Naive thymus-derived CD4-positive, alpha-beta T cell (primary cell): ENCODE measurements around the gene MED7. TPM values are rescaled to one million over a fixed set of nuclear protein-coding genes. Genes with fewer than 3 reads are reported as not detected.
A peak's percentile ranks its signal among the peaks of the same experiment; 100 is the strongest.

Source experiments
- ATAC-seq: fragments of 150-1000 bp; cut with Tn5 transposase; 2 replicates; pipeline ENCODE4 v1.10.0; 2021; ENCODE audit warnings: mild to moderate bottlenecking, moderate library complexity
- CTCF ChIA-PET: fragments of 350-600 bp; sonication (Branson Sonifier 250); formaldehyde crosslinking; loops from one replicate; lab custom pipeline; 2021; ENCODE audit warnings: antibody characterized with exemption; lab: Charles Lee
- POLR2A ChIA-PET: fragments of 350-600 bp; sonication (Branson Sonifier 250); formaldehyde crosslinking; loops from one replicate; lab custom pipeline; 2021; ENCODE audit warnings: antibody characterized with exemption, inconsistent platforms; lab: Charles Lee
- DNase-seq, 9 donors: peaks; one replicate each; pipeline versions ENCODE4 v3.0.0 to v3.0.0-alpha.2; 2020 to 2022; ENCODE audit warnings: mixed read lengths in 1 of 9
- H3K27ac ChIP-seq: one replicate; pipeline ENCODE4 v1.7.0; 2013; ENCODE audit warnings: mild to moderate bottlenecking, low read depth, low read length, moderate library complexity
- H3K27me3 ChIP-seq, 2 donors: one replicate each; pipeline ENCODE4 v1.7.0; 2013; ENCODE audit warnings: low read length in 2 of 2, mild to moderate bottlenecking in 2 of 2, moderate library complexity in 2 of 2; ENCODE audit not compliant: control insufficient read depth in 2 of 2, insufficient read depth in 2 of 2
- H3K36me3 ChIP-seq, 3 experiments: 1 replicate in 2 of 3; 2 replicates in 1 of 3; pipeline ENCODE4 v1.7.0; 2013; ENCODE audit warnings: low read length in 3 of 3, mild to moderate bottlenecking in 3 of 3, moderate library complexity in 1 of 3; ENCODE audit not compliant: insufficient read depth in 3 of 3, control insufficient read depth in 2 of 3
- H3K4me1 ChIP-seq, 2 donors: one replicate each; pipeline ENCODE4 v1.7.0; 2013; ENCODE audit warnings: low read length in 2 of 2, mild to moderate bottlenecking in 2 of 2, moderate library complexity in 1 of 2; ENCODE audit not compliant: control insufficient read depth in 2 of 2, insufficient read depth in 2 of 2
- H3K4me3 ChIP-seq: 2 replicates; pipeline ENCODE4 v1.7.0; 2013; ENCODE audit warnings: mild to moderate bottlenecking, low read length
- H3K9me3 ChIP-seq, 3 experiments: 1 replicate in 2 of 3; 2 replicates in 1 of 3; pipeline ENCODE4 v1.7.0; 2013; ENCODE audit warnings: low read length in 3 of 3; ENCODE audit not compliant: control insufficient read depth in 2 of 3
- H3K27ac Mint-ChIP-seq, 9 donors: one replicate each; pipeline ENCODE4 v1.8.0; 2020 to 2022; ENCODE audit warnings: mixed read lengths in 9 of 9, mild to moderate bottlenecking in 8 of 9, moderate library complexity in 5 of 9, inconsistent platforms in 2 of 9
- H3K27me3 Mint-ChIP-seq, 5 donors: one replicate each; pipeline ENCODE4 v1.8.0; 2021 to 2022; ENCODE audit warnings: mixed read lengths in 5 of 5, mild to moderate bottlenecking in 1 of 5
- H3K36me3 Mint-ChIP-seq, 5 donors: one replicate each; pipeline ENCODE4 v1.8.0; 2020 to 2022; ENCODE audit warnings: mixed read lengths in 5 of 5, mild to moderate bottlenecking in 3 of 5, inconsistent platforms in 1 of 5
- H3K4me1 Mint-ChIP-seq, 7 donors: one replicate each; pipeline ENCODE4 v1.8.0; 2020 to 2022; ENCODE audit warnings: mixed read lengths in 7 of 7, mild to moderate bottlenecking in 3 of 7, inconsistent platforms in 1 of 7
- H3K4me3 Mint-ChIP-seq, 10 donors: one replicate each; pipeline ENCODE4 v1.8.0; 2020 to 2022; ENCODE audit warnings: mild to moderate bottlenecking in 10 of 10, mixed read lengths in 10 of 10, moderate library complexity in 6 of 10, inconsistent platforms in 2 of 10
- H3K9me3 Mint-ChIP-seq, 11 donors: one replicate each; pipeline ENCODE4 v1.8.0; 2020 to 2022; ENCODE audit warnings: mixed read lengths in 11 of 11, mild to moderate bottlenecking in 4 of 11, inconsistent platforms in 1 of 11, moderate library complexity in 1 of 11
- intact Hi-C, 2 donors: fragments of 100-400 bp; cut with micrococcal nuclease; formaldehyde crosslinking; loops; one replicate each; pipeline ENCODE4 v1.15.1; 2023
- polyA plus RNA-seq, 2 donors: library from polyadenylated mRNA; unstranded; fragments of 300-500 nt; fragmentation: Illumina TruSeq; gene quantifications; one replicate each; pipeline ENCODE4 v1.2.3, GENCODE V29; 2021
- total RNA-seq, 6 experiments: library from RNA in 5 of 6; stranded (reverse) in 5 of 6; gene quantifications; 1 replicate in 5 of 6; 2 replicates in 1 of 6; pipeline ENCODE4 v1.2.3 and lab custom pipeline; 2021 to 2026

Gene MED7
- total and polyA plus RNA-seq, 7 experiments from 2014 or later: 5.8 to 20.5 (median 14.2) TPM

- no peaks in the 10 kb centered on the region for H3K27me3 ChIP-seq
- no peak overlapping the region for H3K4me3 ChIP-seq
- ATAC-seq (peak; percentile 94), DNase-seq (peak; percentile 46 to 86 (median 80))
- H3K36me3 ChIP-seq: no peaks in the 10 kb centered on the region
- peak overlapping the region in 7 of 10 donors; percentile 1 to 73 (median 33) for H3K4me3 Mint-ChIP-seq
- H3K4me1 Mint-ChIP-seq: peaks cover 25 to 56% (median 42%) of the 10 kb centered on the region in 7 donors
- H3K27me3 Mint-ChIP-seq: no peaks in the 10 kb centered on the region
- H3K36me3 Mint-ChIP-seq: no peaks in the 10 kb centered on the region
- H3K27ac ChIP-seq: peak overlapping the region; percentile 42
- no peaks in the 10 kb centered on the region for H3K9me3 ChIP-seq
- intact Hi-C loops: loop anchor here (1.0 to 10.0 kb wide), 13 partner anchors 10 to 328 kb away; partner anchors contain the start of gene ITK (in 2 of the 2)
- peak overlapping the region; percentile 5 to 85 (median 80) for H3K27ac Mint-ChIP-seq
- ChIA-PET POLR2A (interaction anchor here (0.6 to 3.7 kb wide), 24 partner anchors 24 to 164 kb away, joined by 3 to 35 read pairs (median 6); partner anchors contain the start of gene ITK), CTCF (interaction anchor here (0.6 to 3.6 kb wide), 37 partner anchors 9 to 289 kb away, joined by 3 to 28 read pairs (median 5); partner anchors contain the start of gene ITK)
- H3K9me3 Mint-ChIP-seq: peaks cover 0 to under 1% (median 0%) of the 10 kb centered on the region in 11 donors
- peaks cover 15 to 31% of the 10 kb centered on the region in 2 donors for H3K4me1 ChIP-seq
Observed at GRCh38 chr5:157148734-157149615, 6.3 kb upstream of the MED7 start.

GRCh38 chr5:157143127-157143971 lies 684 bp upstream of the MED7 start:
- H3K27me3 ChIP-seq: no peaks in the 10 kb centered on the region
- peaks cover 4 to 17% (median 9%) of the 10 kb centered on the region in 3 experiments for H3K36me3 ChIP-seq
- H3K9me3 Mint-ChIP-seq: peaks cover 0 to 14% (median 0%) of the 10 kb centered on the region in 11 donors
- POLR2A ChIA-PET: interaction anchor here (0.7 to 4.2 kb wide), 59 partner anchors 9 to 587 kb away, joined by 3 to 62 read pairs (median 5); partner anchors contain the start of genes CYFIP2, HAVCR2, ITK and THG1L
- peak overlapping the region; percentile 94 for H3K27ac ChIP-seq
- H3K27me3 Mint-ChIP-seq: no peaks in the 10 kb centered on the region
- intact Hi-C loops: loop anchor here (1.0 to 10.0 kb wide), 11 partner anchors 110 to 715 kb away; partner anchors contain the start of genes THG1L (in 2 of the 2), CLINT1 (in 1 of the 2) and SOX30 (in 1 of the 2)
- H3K4me3 Mint-ChIP-seq: peak overlapping the region; percentile 92 to 99 (median 96)
- CTCF ChIA-PET: interaction anchor here (0.7 to 2.1 kb wide), 11 partner anchors 10 to 278 kb away, joined by 3 to 12 read pairs (median 3); partner anchors contain the start of gene ITK
- H3K27ac Mint-ChIP-seq: peak overlapping the region; percentile 97 to 100 (median 99)
- peak overlapping the region; percentile 82 for H3K4me3 ChIP-seq
- peaks cover 12 to 23% (median 19%) of the 10 kb centered on the region in 5 donors for H3K36me3 Mint-ChIP-seq
- no peaks in the 10 kb centered on the region for H3K9me3 ChIP-seq
- peak in 2 of 9 donors; percentile 26 to 64 for DNase-seq
- peaks cover 14 to 22% of the 10 kb centered on the region in 2 donors for H3K4me1 ChIP-seq
- peak; percentile 65 for ATAC-seq
- peaks cover 13 to 68% (median 50%) of the 10 kb centered on the region in 7 donors for H3K4me1 Mint-ChIP-seq

DNA sequence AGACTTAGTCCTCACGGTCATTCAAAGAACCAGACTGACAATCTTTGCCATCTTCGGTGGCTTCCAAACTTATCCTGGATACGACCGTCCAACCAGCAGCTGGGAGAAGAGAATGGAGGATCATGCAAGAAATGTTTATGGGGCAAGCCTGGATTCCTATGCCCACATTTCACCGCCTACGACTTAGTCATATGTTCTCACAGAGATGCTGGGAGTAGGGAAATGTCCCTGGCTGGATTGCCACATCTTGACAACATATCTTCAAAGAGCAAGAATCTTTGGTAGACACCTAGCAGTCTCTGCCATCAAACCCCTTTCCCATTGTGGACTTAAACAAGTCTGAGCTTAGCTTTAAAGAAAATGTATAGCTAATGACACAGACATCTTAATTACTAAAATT lies 5.0 kb downstream of the MED7 start:
- Histone ChIP-seq H3K4me3 (no peak overlapping the region), H3K27me3 (no peaks in the 10 kb centered on the region), H3K9me3 (no peaks in the 10 kb centered on the region), H3K4me1 (peaks cover 11 to 16% of the 10 kb centered on the region in 2 donors), H3K27ac (no peak overlapping the region), H3K36me3 (peaks cover 11 to 29% (median 13%) of the 10 kb centered on the region in 3 experiments)
- CTCF ChIA-PET: interaction anchor here (0.6 to 1.0 kb wide), 4 partner anchors 142 to 245 kb away, joined by 3 to 5 read pairs (median 3); no protein-coding TSS in a partner anchor
- peak overlapping the region in 1 of 9 donors; percentile 50 for H3K27ac Mint-ChIP-seq
- ATAC-seq (no peak), DNase-seq (no peak)
- peak overlapping the region in 1 of 10 donors; percentile 25 for H3K4me3 Mint-ChIP-seq
- H3K27me3 Mint-ChIP-seq: no peaks in the 10 kb centered on the region
- intact Hi-C loops: loop anchor here in 1 of 2 donors (10.0 kb wide), 1 partner anchor 423 kb away; no protein-coding TSS in a partner anchor
- H3K36me3 Mint-ChIP-seq: peaks cover 12 to 49% (median 32%) of the 10 kb centered on the region in 5 donors
- peaks cover 13 to 62% (median 56%) of the 10 kb centered on the region in 7 donors for H3K4me1 Mint-ChIP-seq
- POLR2A ChIA-PET: interaction anchor here (0.6 kb wide), 1 partner anchor 593 kb away, joined by 3 read pairs; no protein-coding TSS in a partner anchor
- peaks cover 0 to 14% (median 0%) of the 10 kb centered on the region in 11 donors for H3K9me3 Mint-ChIP-seq

- H3K27ac Mint-ChIP-seq: peak overlapping the region in 1 of 9 donors; percentile 5
- intact Hi-C loops: loop anchor here (1.0 to 10.0 kb wide), 9 partner anchors 105 to 1516 kb away; no protein-coding TSS in a partner anchor
- H3K9me3 Mint-ChIP-seq: peaks cover 0 to 2% (median 0%) of the 10 kb centered on the region in 11 donors
- H3K27ac ChIP-seq: no peak overlapping the region
- H3K27me3 Mint-ChIP-seq: no peaks in the 10 kb centered on the region
- DNase-seq: no peak
- CTCF ChIA-PET: interaction anchor here (0.6 to 2.3 kb wide), 17 partner anchors 10 to 1515 kb away, joined by 3 to 17 read pairs (median 4); partner anchors contain the start of gene MED7
- peaks cover 0 to 22% (median 1%) of the 10 kb centered on the region in 5 donors for H3K36me3 Mint-ChIP-seq
- POLR2A ChIA-PET: interaction anchor here (0.6 to 2.1 kb wide), 5 partner anchors 11 to 455 kb away, joined by 3 to 18 read pairs (median 3); partner anchors contain the start of gene MED7
- no peak overlapping the region for H3K4me3 Mint-ChIP-seq
- peaks cover 0 to 3% (median under 1%) of the 10 kb centered on the region in 3 experiments for H3K36me3 ChIP-seq
- peaks cover 10 to 47% (median 30%) of the 10 kb centered on the region in 7 donors for H3K4me1 Mint-ChIP-seq
- no peak overlapping the region for H3K4me3 ChIP-seq
- H3K27me3 ChIP-seq: no peaks in the 10 kb centered on the region
- no peaks in the 10 kb centered on the region for H3K9me3 ChIP-seq
- ATAC-seq: no peak
- no peaks in the 10 kb centered on the region for H3K4me1 ChIP-seq
Observed at GRCh38 chr5:157132281-157132612, 10.4 kb downstream of the MED7 start.

DNA sequence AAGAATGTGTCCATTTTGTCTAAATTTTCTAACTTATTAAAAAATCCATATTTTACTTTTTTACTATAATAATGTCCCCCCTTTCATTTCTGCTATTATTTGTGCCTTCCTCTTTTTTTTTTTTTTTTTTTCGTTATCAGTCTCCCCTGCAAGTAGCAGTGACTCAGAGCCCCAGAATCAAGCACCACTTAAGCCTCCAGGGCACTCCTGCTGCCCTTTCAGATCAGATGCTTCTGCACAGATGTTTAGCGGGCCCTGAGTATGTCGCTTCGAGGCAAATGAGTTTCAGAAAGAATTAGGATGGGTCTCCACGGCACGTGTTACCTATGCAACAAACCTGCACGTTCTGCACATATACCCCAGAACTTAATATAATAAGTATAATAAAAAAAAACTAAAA lies 11.7 kb downstream of the MED7 start:
- Histone ChIP-seq H3K27me3 (no peaks in the 10 kb centered on the region), H3K36me3 (no peaks in the 10 kb centered on the region), H3K27ac (no peak overlapping the region), H3K9me3 (no peaks in the 10 kb centered on the region), H3K4me3 (no peak overlapping the region), H3K4me1 (no peaks in the 10 kb centered on the region)
- no peak overlapping the region for H3K4me3 Mint-ChIP-seq
- DNase-seq: no peak
- no peaks in the 10 kb centered on the region for H3K27me3 Mint-ChIP-seq
- peaks cover 0 to 9% (median 0%) of the 10 kb centered on the region in 11 donors for H3K9me3 Mint-ChIP-seq
- ChIA-PET POLR2A (no interaction called here), CTCF (interaction anchor here (0.6 to 2.3 kb wide), 7 partner anchors 19 to 1999 kb away, joined by 3 to 7 read pairs (median 4); partner anchors contain the start of gene HAVCR2)
- H3K36me3 Mint-ChIP-seq: peaks cover 0 to 25% (median 0%) of the 10 kb centered on the region in 5 donors
- intact Hi-C loops: loop anchor here (5.0 to 10.0 kb wide), 4 partner anchors 104 to 416 kb away; no protein-coding TSS in a partner anchor
- ATAC-seq: no peak
- no peak overlapping the region for H3K27ac Mint-ChIP-seq
- peaks cover 6 to 46% (median 26%) of the 10 kb centered on the region in 7 donors for H3K4me1 Mint-ChIP-seq
